Smooth muscle cell (in vitro differentiated cells): ENCODE results near the gene IFNAR2. TPM values are rescaled to one million over a fixed set of nuclear protein-coding genes. Genes with fewer than 3 reads are reported as not detected.

Source experiments
- DNase-seq: peaks from one replicate; lab custom pipeline; 2025; ENCODE audit not compliant: unreplicated experiment; lab: John Stamatoyannopoulos, UW
- H2AFZ ChIP-seq: fragments of 200-600 bp; sonication (generic); 2 replicates; pipeline ENCODE4 v1.6.0; 2016; ENCODE audit warnings: antibody characterized with exemption, low read depth, mild to moderate bottlenecking
- H3F3A ChIP-seq: fragments of 200-600 bp; sonication (generic); 2 replicates; pipeline ENCODE4 v1.6.0; 2017; ENCODE audit warnings: antibody characterized with exemption, low read depth
- H3K27ac ChIP-seq: fragments of 200-600 bp; sonication (generic); 2 replicates; pipeline ENCODE4 v1.5.1; 2016; ENCODE audit warnings: low read depth, mild to moderate bottlenecking
- H3K27me3 ChIP-seq: fragments of 200-600 bp; sonication (generic); 2 replicates; pipeline ENCODE4 v1.6.1; 2016; ENCODE audit warnings: low read depth, mild to moderate bottlenecking
- H3K36me3 ChIP-seq: fragments of 200-600 bp; sonication (generic); 2 replicates; pipeline ENCODE4 v1.5.1; 2016; ENCODE audit warnings: low read depth
- H3K4me1 ChIP-seq: fragments of 200-600 bp; sonication (generic); 2 replicates; pipeline ENCODE4 v1.5.1; 2016; ENCODE audit warnings: low read depth
- H3K4me2 ChIP-seq: fragments of 200-600 bp; sonication (generic); 2 replicates; pipeline ENCODE4 v1.6.0; 2016; ENCODE audit warnings: mild to moderate bottlenecking
- H3K4me3 ChIP-seq: fragments of 200-600 bp; sonication (generic); 2 replicates; pipeline ENCODE4 v1.5.1; 2016; ENCODE audit warnings: mild to moderate bottlenecking
- H3K79me2 ChIP-seq: fragments of 200-600 bp; sonication (generic); 2 replicates; pipeline ENCODE4 v1.6.0; 2016; ENCODE audit warnings: low read depth, mild to moderate bottlenecking
- H3K9ac ChIP-seq: fragments of 200-600 bp; sonication (generic); 2 replicates; pipeline ENCODE4 v1.6.0; 2016; ENCODE audit warnings: low read depth
- H3K9me3 ChIP-seq: fragments of 200-600 bp; sonication (generic); replicated peaks from 2 replicates; pipeline ENCODE4 v1.5.1; 2016; ENCODE audit warnings: low read depth
- H4K20me1 ChIP-seq: fragments of 200-600 bp; sonication (generic); 2 replicates; pipeline ENCODE4 v1.6.0; 2016; ENCODE audit warnings: low read depth
- WGBS: methylation state at CpG from one replicate; pipeline ENCODE4 v1.1.7; 2016; ENCODE audit warnings: low lambda C conversion rate; 5-methylcytosine and 5-hydroxymethylcytosine counted together
- polyA plus RNA-seq: library from polyadenylated mRNA; unstranded; fragments of >200 nt; fragmentation: Nextera tagmentation; extraction: Ambion mirVana; gene quantifications from 2 replicates; pipeline ENCODE4 v1.2.1, GENCODE V29; 2016
- total RNA-seq: library from RNA; depleted of rRNA; stranded (reverse); fragments of >200 nt; gene quantifications from 2 replicates; pipeline ENCODE4 v1.2.3, GENCODE V29; 2014
- TF ChIP-seq, protein P1 (sequence below): fragments of 200-600 bp; sonication (generic); IDR thresholded peaks from 2 replicates; pipeline ENCODE4 v1.5.1; 2017; ENCODE audit warnings: borderline replicate concordance, mild to moderate bottlenecking, antibody characterized with exemption; ENCODE audit not compliant: insufficient read depth, poor library complexity, severe bottlenecking

Gene IFNAR2
- total and polyA plus RNA-seq, 2 experiments from 2014 or later: 30.7 to 33.2 TPM

DNA sequence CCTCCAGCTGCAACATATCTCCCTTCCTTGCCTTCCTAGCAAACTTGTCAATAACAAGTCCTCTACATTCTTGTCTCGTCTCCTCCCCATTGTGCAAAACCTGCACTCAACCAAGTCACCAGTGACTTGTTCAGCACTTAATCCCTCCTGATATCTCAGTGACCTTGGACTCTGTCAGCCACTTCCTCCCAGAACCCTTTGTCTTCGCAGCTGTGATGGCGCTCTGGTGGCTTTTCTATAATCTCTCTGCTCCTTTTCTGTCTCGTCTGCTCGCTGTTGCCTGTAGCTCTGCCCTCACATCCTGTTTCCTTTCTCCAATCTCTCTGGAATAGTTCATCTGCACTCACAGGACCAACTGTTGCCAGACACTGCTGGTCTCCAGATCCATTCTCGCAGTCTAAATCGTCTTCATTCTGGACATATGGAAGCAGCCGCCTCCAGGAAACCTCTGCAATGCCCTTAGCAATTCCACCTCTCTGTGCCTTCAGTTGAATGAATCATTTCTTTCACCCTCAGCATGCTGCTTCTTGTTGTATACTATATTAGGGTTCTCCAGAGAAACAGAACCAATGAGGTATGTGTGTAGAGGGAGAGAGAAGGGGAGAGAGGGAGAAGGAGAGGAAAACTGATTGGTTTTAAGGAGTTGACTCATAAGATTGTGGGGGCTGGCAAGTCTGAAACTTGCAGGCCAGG, 17.4 kb upstream of the IFNAR2 start:
- peak overlapping the region; percentile 66 for H2AFZ ChIP-seq
- TF ChIP-seq, protein P1, sequence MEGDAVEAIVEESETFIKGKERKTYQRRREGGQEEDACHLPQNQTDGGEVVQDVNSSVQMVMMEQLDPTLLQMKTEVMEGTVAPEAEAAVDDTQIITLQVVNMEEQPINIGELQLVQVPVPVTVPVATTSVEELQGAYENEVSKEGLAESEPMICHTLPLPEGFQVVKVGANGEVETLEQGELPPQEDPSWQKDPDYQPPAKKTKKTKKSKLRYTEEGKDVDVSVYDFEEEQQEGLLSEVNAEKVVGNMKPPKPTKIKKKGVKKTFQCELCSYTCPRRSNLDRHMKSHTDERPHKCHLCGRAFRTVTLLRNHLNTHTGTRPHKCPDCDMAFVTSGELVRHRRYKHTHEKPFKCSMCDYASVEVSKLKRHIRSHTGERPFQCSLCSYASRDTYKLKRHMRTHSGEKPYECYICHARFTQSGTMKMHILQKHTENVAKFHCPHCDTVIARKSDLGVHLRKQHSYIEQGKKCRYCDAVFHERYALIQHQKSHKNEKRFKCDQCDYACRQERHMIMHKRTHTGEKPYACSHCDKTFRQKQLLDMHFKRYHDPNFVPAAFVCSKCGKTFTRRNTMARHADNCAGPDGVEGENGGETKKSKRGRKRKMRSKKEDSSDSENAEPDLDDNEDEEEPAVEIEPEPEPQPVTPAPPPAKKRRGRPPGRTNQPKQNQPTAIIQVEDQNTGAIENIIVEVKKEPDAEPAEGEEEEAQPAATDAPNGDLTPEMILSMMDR: no peak
- no peak for DNase-seq
- H3K27ac ChIP-seq: peak overlapping the region; percentile 89
- H3F3A ChIP-seq: peaks cover 11% of the 10 kb centered on the region
- no peaks in the 10 kb centered on the region for H4K20me1 ChIP-seq
- H3K27me3 ChIP-seq: no peaks in the 10 kb centered on the region
- H3K9ac ChIP-seq: no peak overlapping the region
- peak overlapping the region; percentile 17 for H3K4me3 ChIP-seq
- H3K4me2 ChIP-seq: peak overlapping the region; percentile 68
- no peaks in the 10 kb centered on the region for H3K9me3 ChIP-seq
- H3K36me3 ChIP-seq: no peaks in the 10 kb centered on the region
- no peaks in the 10 kb centered on the region for H3K4me1 ChIP-seq
- no peaks in the 10 kb centered on the region for H3K79me2 ChIP-seq
- WGBS: 20% methylated on average over 8 of the region's 8 CpGs

- Histone ChIP-seq H3K9ac (no peak overlapping the region), H3K9me3 (no peaks in the 10 kb centered on the region), H3K4me2 (no peak overlapping the region), H3F3A (peaks cover 11% of the 10 kb centered on the region), H3K79me2 (no peaks in the 10 kb centered on the region), H3K4me1 (no peaks in the 10 kb centered on the region), H3K36me3 (no peaks in the 10 kb centered on the region), H2AFZ (no peak overlapping the region), H3K4me3 (no peak overlapping the region), H3K27ac (no peak overlapping the region), H4K20me1 (no peaks in the 10 kb centered on the region), H3K27me3 (no peaks in the 10 kb centered on the region)
- TF ChIP-seq, protein P1: no peak
- 90% methylated on average over 1 of the region's 1 CpG for WGBS
- no peak for DNase-seq
Measured at GRCh38 chr21:33214056-33214455, 15.7 kb upstream of the IFNAR2 start.

- Histone ChIP-seq H3K9me3 (no peaks in the 10 kb centered on the region), H3K4me3 (no peak overlapping the region), H3K4me2 (no peak overlapping the region), H3F3A (peaks cover 11% of the 10 kb centered on the region), H3K9ac (no peak overlapping the region), H3K4me1 (no peaks in the 10 kb centered on the region), H4K20me1 (no peaks in the 10 kb centered on the region), H3K27ac (no peak overlapping the region), H3K27me3 (no peaks in the 10 kb centered on the region), H3K79me2 (no peaks in the 10 kb centered on the region), H2AFZ (no peak overlapping the region), H3K36me3 (no peaks in the 10 kb centered on the region)
- WGBS: 87% methylated on average over 2 of the region's 2 CpGs
- DNase-seq: no peak
- TF ChIP-seq, protein P1: no peak
Measured at GRCh38 chr21:33217138-33217520, 12.6 kb upstream of the IFNAR2 start.

DNA sequence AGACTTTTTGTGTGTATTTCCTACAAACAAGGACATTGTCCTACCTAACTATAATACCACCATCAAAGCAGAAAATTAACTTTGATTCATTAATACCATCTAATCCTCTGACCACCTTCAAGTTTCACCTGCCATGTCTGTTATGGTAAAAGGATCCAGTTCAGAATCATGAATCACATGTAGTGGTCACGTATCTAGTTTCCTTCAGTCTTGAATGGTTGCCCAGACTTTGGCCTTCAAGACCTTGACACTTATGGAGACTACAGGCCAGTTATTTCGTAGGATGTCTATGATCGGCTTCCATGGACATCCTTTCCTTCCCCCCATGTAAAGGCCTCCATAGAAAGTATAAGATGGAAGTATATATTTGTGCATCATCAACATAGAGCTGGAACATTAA, 10.4 kb upstream of the IFNAR2 start:
- Histone ChIP-seq H4K20me1 (no peaks in the 10 kb centered on the region), H2AFZ (no peak overlapping the region), H3K4me1 (no peaks in the 10 kb centered on the region), H3K79me2 (no peaks in the 10 kb centered on the region), H3K4me2 (no peak overlapping the region), H3K9ac (no peak overlapping the region), H3F3A (no peaks in the 10 kb centered on the region), H3K9me3 (no peaks in the 10 kb centered on the region), H3K4me3 (no peak overlapping the region), H3K27me3 (no peaks in the 10 kb centered on the region), H3K27ac (no peak overlapping the region), H3K36me3 (no peaks in the 10 kb centered on the region)
- TF ChIP-seq, protein P1: no peak
- WGBS: 96% methylated on average over 3 of the region's 3 CpGs
- DNase-seq: no peak
